Esophagus squamous epithelium (tissue), 5 donors: ENCODE measurements around the gene CLASRP. TPM values are rescaled to one million over a fixed set of nuclear protein-coding genes. Genes with fewer than 3 reads are reported as not detected.

ENCODE experiments used
- DNase-seq: peaks from one replicate; lab custom pipeline; 2025; lab: John Stamatoyannopoulos, UW
- H3K27ac ChIP-seq, 4 donors: fragments of 200-600 bp; sonication (generic); one replicate each; pipeline ENCODE4 v1.5.1; 2016 to 2019; ENCODE audit warnings: mild to moderate bottlenecking in 1 of 4
- H3K27me3 ChIP-seq, 4 donors: fragments of 200-600 bp; sonication (generic); 1 replicate in 3 of 4; 2 replicates in 1 of 4; pipeline versions ENCODE4 v1.5.1 to v1.6.0; 2017 to 2021; ENCODE audit warnings: antibody characterized with exemption in 1 of 4
- H3K36me3 ChIP-seq, 3 donors: fragments of 200-600 bp; sonication (generic); one replicate each; pipeline ENCODE4 v1.5.1; 2016 to 2019
- H3K4me1 ChIP-seq, 3 donors: fragments of 200-600 bp; sonication (generic); one replicate each; pipeline ENCODE4 v1.5.1; 2017 to 2019
- H3K4me3 ChIP-seq, 4 donors: fragments of 200-600 bp; sonication (generic); 1 replicate in 3 of 4; 2 replicates in 1 of 4; pipeline ENCODE4 v1.5.1; 2016 to 2019; ENCODE audit warnings: mild to moderate bottlenecking in 2 of 4, moderate library complexity in 1 of 4
- H3K9me3 ChIP-seq, 3 donors: fragments of 200-600 bp; sonication (generic); one replicate each; pipeline ENCODE4 v1.5.1; 2016 to 2019
- POLR2A ChIP-seq, 4 donors: fragments of 450-650 bp; IDR thresholded peaks; one replicate each; pipeline ENCODE4 v1.6.1; 2017; ENCODE audit warnings: antibody characterized with exemption in 4 of 4, mild to moderate bottlenecking in 4 of 4, moderate library complexity in 3 of 4
- WGBS, 2 donors: methylation state at CpG; one replicate each; pipeline ENCODE4 v1.1.5; 2018; 5-methylcytosine and 5-hydroxymethylcytosine counted together
- intact Hi-C: fragments of 100-400 bp; cut with DNase I; formaldehyde crosslinking; loops from one replicate; pipeline ENCODE4 v1.15.0; 2022
- total RNA-seq, 4 donors: library from RNA; depleted of rRNA; stranded (reverse); fragments of >200 nt; gene quantifications; one replicate each; pipeline ENCODE4 v1.1.0, GENCODE V29; 2016
- TF ChIP-seq, protein P1 (sequence below), 6 experiments: fragments of 450-650 bp in 4 of 6; fragments of 200-600 bp in 2 of 6; sonication (generic) in 2 of 6; IDR thresholded peaks; one replicate each; pipeline ENCODE4 v1.5.1; 2016 to 2019; ENCODE audit warnings: antibody characterized with exemption in 6 of 6, mild to moderate bottlenecking in 4 of 6, moderate library complexity in 4 of 6
- donor health status: DM: yes; HTN: yes; CAD: no.

CLASRP gene, protein sequence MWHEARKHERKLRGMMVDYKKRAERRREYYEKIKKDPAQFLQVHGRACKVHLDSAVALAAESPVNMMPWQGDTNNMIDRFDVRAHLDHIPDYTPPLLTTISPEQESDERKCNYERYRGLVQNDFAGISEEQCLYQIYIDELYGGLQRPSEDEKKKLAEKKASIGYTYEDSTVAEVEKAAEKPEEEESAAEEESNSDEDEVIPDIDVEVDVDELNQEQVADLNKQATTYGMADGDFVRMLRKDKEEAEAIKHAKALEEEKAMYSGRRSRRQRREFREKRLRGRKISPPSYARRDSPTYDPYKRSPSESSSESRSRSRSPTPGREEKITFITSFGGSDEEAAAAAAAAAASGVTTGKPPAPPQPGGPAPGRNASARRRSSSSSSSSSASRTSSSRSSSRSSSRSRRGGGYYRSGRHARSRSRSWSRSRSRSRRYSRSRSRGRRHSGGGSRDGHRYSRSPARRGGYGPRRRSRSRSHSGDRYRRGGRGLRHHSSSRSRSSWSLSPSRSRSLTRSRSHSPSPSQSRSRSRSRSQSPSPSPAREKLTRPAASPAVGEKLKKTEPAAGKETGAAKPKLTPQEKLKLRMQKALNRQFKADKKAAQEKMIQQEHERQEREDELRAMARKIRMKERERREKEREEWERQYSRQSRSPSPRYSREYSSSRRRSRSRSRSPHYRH
- total RNA-seq, result 100 to 1,000 TPM in 1 of 4 donors, 10 to 100 TPM in 3; 46.4 to 122 (median 64.0) TPM

- TF ChIP-seq, protein P1, sequence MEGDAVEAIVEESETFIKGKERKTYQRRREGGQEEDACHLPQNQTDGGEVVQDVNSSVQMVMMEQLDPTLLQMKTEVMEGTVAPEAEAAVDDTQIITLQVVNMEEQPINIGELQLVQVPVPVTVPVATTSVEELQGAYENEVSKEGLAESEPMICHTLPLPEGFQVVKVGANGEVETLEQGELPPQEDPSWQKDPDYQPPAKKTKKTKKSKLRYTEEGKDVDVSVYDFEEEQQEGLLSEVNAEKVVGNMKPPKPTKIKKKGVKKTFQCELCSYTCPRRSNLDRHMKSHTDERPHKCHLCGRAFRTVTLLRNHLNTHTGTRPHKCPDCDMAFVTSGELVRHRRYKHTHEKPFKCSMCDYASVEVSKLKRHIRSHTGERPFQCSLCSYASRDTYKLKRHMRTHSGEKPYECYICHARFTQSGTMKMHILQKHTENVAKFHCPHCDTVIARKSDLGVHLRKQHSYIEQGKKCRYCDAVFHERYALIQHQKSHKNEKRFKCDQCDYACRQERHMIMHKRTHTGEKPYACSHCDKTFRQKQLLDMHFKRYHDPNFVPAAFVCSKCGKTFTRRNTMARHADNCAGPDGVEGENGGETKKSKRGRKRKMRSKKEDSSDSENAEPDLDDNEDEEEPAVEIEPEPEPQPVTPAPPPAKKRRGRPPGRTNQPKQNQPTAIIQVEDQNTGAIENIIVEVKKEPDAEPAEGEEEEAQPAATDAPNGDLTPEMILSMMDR (IDR thresholded peaks at IDR 0.05), result peak in 1 of 6 experiments; percentile 31
- peak in 3 of 4 donors; percentile 78 to 97 (median 92) for TF ChIP-seq POLR2A (IDR thresholded peaks at IDR 0.05)
- H3K9me3 ChIP-seq, result no peaks in the 10 kb centered on the region
- peaks cover 18 to 51% (median 32%) of the 10 kb centered on the region in 3 donors for H3K4me1 ChIP-seq
- H3K27ac ChIP-seq, result peak within 1 kb of the TSS; percentile 94 to 99 (median 98)
- peak within 1 kb of the TSS; percentile 73 to 92 (median 89) for H3K4me3 ChIP-seq
- H3K36me3 ChIP-seq, result peaks cover 9 to 71% (median 23%) of the 10 kb centered on the region in 3 donors
- H3K27me3 ChIP-seq, result no peaks in the 10 kb centered on the region
- WGBS, 2 donors, result 2% methylated on average over 39 to 61 of the region's 62 CpGs
- intact Hi-C loops, result no loop called here
- DNase-seq, result peak; percentile 44
Observed at GRCh38 chr19:45038931-45039893, at the start of gene CLASRP. TSS of gene CLASRP (plus strand) at chr19:45039045. CDS start at chr19:45040213, 1,168 bp downstream.

DNA sequence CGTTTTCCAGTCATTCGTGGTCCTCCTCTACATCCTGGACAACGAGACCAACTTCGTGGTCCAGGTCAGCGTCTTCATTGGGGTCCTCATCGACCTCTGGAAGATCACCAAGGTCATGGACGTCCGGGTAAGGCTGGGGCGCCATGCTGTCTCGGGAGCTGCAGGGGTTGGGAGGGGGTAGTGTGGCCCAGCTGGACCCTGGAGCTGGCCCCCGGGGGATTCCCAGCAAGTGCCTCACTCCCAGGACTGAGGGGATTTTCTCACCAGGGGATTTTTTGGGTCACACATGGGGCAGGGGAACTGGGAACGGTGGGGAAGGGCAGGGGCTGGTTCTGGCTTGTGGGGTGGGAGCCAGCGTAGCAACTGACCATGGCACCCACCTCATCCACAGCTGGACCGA, 48.4 kb upstream of the CLASRP start:
- H3K27me3 ChIP-seq, result no peaks in the 10 kb centered on the region
- no peaks in the 10 kb centered on the region for H3K9me3 ChIP-seq
- intact Hi-C loops, result no loop called here
- H3K4me1 ChIP-seq, result no peaks in the 10 kb centered on the region
- no peak overlapping the region for H3K4me3 ChIP-seq
- TF ChIP-seq, protein P1 (IDR thresholded peaks at IDR 0.05), result no peak
- TF ChIP-seq POLR2A (IDR thresholded peaks at IDR 0.05), result no peak
- DNase-seq, result no peak
- no peak overlapping the region for H3K27ac ChIP-seq
- WGBS, 2 donors, result 73 to 74% methylated on average over 3 to 10 of the region's 14 CpGs
- H3K36me3 ChIP-seq, result peaks cover 33 to 88% (median 36%) of the 10 kb centered on the region in 3 donors

- Histone ChIP-seq H3K27me3 (no peaks in the 10 kb centered on the region), H3K4me1 (no peaks in the 10 kb centered on the region), H3K36me3 (peaks cover 33 to 83% (median 33%) of the 10 kb centered on the region in 3 donors), H3K9me3 (no peaks in the 10 kb centered on the region), H3K27ac (no peak overlapping the region), H3K4me3 (no peak overlapping the region)
- TF ChIP-seq POLR2A (IDR thresholded peaks at IDR 0.05), result no peak
- TF ChIP-seq, protein P1 (IDR thresholded peaks at IDR 0.05), result no peak
- WGBS, 2 donors, result 90 to 97% methylated on average over 4 to 5 of the region's 12 CpGs
- intact Hi-C loops, result no loop called here
- no peak for DNase-seq
Observed at GRCh38 chr19:44990966-44991365, 47.9 kb upstream of the CLASRP start.

GRCh38 chr19:44992336-44993163, 46.3 kb upstream of the CLASRP start:
- intact Hi-C loops, result no loop called here
- no peaks in the 10 kb centered on the region for H3K9me3 ChIP-seq
- no peak for DNase-seq
- no peaks in the 10 kb centered on the region for H3K27me3 ChIP-seq
- peaks cover 28 to 67% (median 33%) of the 10 kb centered on the region in 3 donors for H3K36me3 ChIP-seq
- no peaks in the 10 kb centered on the region for H3K4me1 ChIP-seq
- WGBS, 2 donors, result 89% methylated on average over 14 of the region's 44 CpGs; no CpG with 5 or more reads in 1 of the 2 donors
- TF ChIP-seq POLR2A (IDR thresholded peaks at IDR 0.05), result no peak
- TF ChIP-seq, protein P1 (IDR thresholded peaks at IDR 0.05), result no peak
- no peak overlapping the region for H3K4me3 ChIP-seq
- no peak overlapping the region for H3K27ac ChIP-seq
